Neural progenitor cell (in vitro differentiated cells): Measurements from ENCODE around the gene DRG2. TPM values are rescaled to one million over a fixed set of nuclear protein-coding genes. Genes with fewer than 3 reads are reported as not detected.

Source experiments
- DNase-seq: peaks from one replicate; pipeline ENCODE4 v3.0.0-alpha.2; 2016; ENCODE audit warnings: low spot score
- H2AFZ ChIP-seq: fragments of 200-600 bp; sonication (generic); replicated peaks from 2 replicates; pipeline ENCODE4 v1.6.1; 2016; ENCODE audit warnings: antibody characterized with exemption
- H3F3A ChIP-seq: fragments of 200-600 bp; sonication (generic); 2 replicates; pipeline ENCODE4 v1.6.1; 2016; ENCODE audit warnings: antibody characterized with exemption, low read depth
- H3K27ac ChIP-seq: fragments of 200-600 bp; sonication (generic); 2 replicates; pipeline ENCODE4 v1.5.1; 2016; ENCODE audit warnings: mild to moderate bottlenecking
- H3K27me3 ChIP-seq: fragments of 200-600 bp; sonication (generic); 2 replicates; pipeline ENCODE4 v1.6.1; 2016; ENCODE audit warnings: mild to moderate bottlenecking, moderate library complexity
- H3K36me3 ChIP-seq: fragments of 200-600 bp; sonication (generic); 2 replicates; pipeline ENCODE4 v1.5.1; 2016
- H3K4me1 ChIP-seq: fragments of 200-600 bp; sonication (generic); 2 replicates; pipeline ENCODE4 v1.6.1; 2016; ENCODE audit warnings: mixed run types
- H3K4me2 ChIP-seq: fragments of 200-600 bp; sonication (generic); 2 replicates; pipeline ENCODE4 v1.6.1; 2016
- H3K4me3 ChIP-seq: fragments of 200-600 bp; sonication (generic); 2 replicates; pipeline ENCODE4 v1.5.1; 2016
- H3K79me2 ChIP-seq: fragments of 200-600 bp; sonication (generic); 2 replicates; pipeline ENCODE4 v1.6.1; 2016; ENCODE audit warnings: low read depth
- H3K9ac ChIP-seq: fragments of 200-600 bp; sonication (generic); 2 replicates; pipeline ENCODE4 v1.6.1; 2016
- H3K9me3 ChIP-seq: fragments of 200-600 bp; sonication (generic); 2 replicates; pipeline ENCODE4 v1.5.1; 2016; ENCODE audit warnings: low read depth
- H4K20me1 ChIP-seq: fragments of 200-600 bp; sonication (generic); 2 replicates; pipeline ENCODE4 v1.6.1; 2016; ENCODE audit warnings: low read depth
- H3K27ac Mint-ChIP-seq: 3 replicates; pipeline ENCODE4 v1.8.0; 2021; ENCODE audit warnings: mixed read lengths
- H3K27me3 Mint-ChIP-seq: 2 replicates; pipeline ENCODE4 v1.8.0; 2022; ENCODE audit warnings: low read depth, mild to moderate bottlenecking, inconsistent platforms, moderate library complexity, mixed read lengths; ENCODE audit not compliant: insufficient read depth
- H3K36me3 Mint-ChIP-seq: 3 replicates; pipeline ENCODE4 v1.8.0; 2021; ENCODE audit warnings: mixed read lengths
- H3K4me1 Mint-ChIP-seq: 3 replicates; pipeline ENCODE4 v1.8.0; 2021; ENCODE audit warnings: mixed read lengths
- H3K4me3 Mint-ChIP-seq: 3 replicates; pipeline ENCODE4 v1.8.0; 2021; ENCODE audit warnings: mild to moderate bottlenecking, moderate library complexity, mixed read lengths
- H3K9me3 Mint-ChIP-seq: 3 replicates; pipeline ENCODE4 v1.8.0; 2020; ENCODE audit warnings: mixed read lengths
- CTCF ChIP-seq: fragments of 200-600 bp; sonication (generic); IDR thresholded peaks from 2 replicates; pipeline ENCODE4 v1.5.1; 2017; ENCODE audit warnings: antibody characterized with exemption, mild to moderate bottlenecking
- EZH2 ChIP-seq: fragments of 200-600 bp; sonication (generic); IDR thresholded peaks from 2 replicates; pipeline ENCODE4 v1.6.1; 2017; ENCODE audit warnings: antibody characterized with exemption, mild to moderate bottlenecking, moderate library complexity
- EZH2phosphoT487 ChIP-seq: fragments of 200-600 bp; sonication (generic); IDR thresholded peaks from 2 replicates; pipeline ENCODE4 v1.6.1; 2017; ENCODE audit warnings: antibody characterized with exemption
- total RNA-seq: library from RNA; depleted of rRNA; stranded (reverse); fragments of >200 nt; gene quantifications from 2 replicates; pipeline ENCODE4 v1.2.3, GENCODE V29; 2015; ENCODE audit warnings: low replicate concordance

DRG2 gene
- total RNA-seq, 1 donor from 2014 or later, result 24.8 TPM

- Histone ChIP-seq H3K27ac (no peak overlapping the region), H3K4me1 (peaks cover 7% of the 10 kb centered on the region), H4K20me1 (no peaks in the 10 kb centered on the region), H3K4me3 (no peak overlapping the region), H2AFZ (no peak overlapping the region), H3K4me2 (no peak overlapping the region), H3K9ac (no peak overlapping the region), H3K9me3 (no peaks in the 10 kb centered on the region), H3K27me3 (no peaks in the 10 kb centered on the region), H3K36me3 (no peaks in the 10 kb centered on the region), H3F3A (peaks cover 7% of the 10 kb centered on the region), H3K79me2 (peaks cover 15% of the 10 kb centered on the region)
- no peak for DNase-seq
- Mint-ChIP-seq H3K4me1 (peaks cover 14% of the 10 kb centered on the region), H3K9me3 (no peaks in the 10 kb centered on the region), H3K27ac (no peak overlapping the region), H3K27me3 (peaks cover 3% of the 10 kb centered on the region), H3K36me3 (no peaks in the 10 kb centered on the region), H3K4me3 (no peak overlapping the region)
- TF ChIP-seq EZH2phosphoT487 (no peak), CTCF (no peak), EZH2 (no peak)
These were observed 3.5 kb upstream of the DRG2 start for GRCh38 chr17:18084256-18084655.

- Histone ChIP-seq H3K27me3 (no peaks in the 10 kb centered on the region), H3K9me3 (no peaks in the 10 kb centered on the region), H3K27ac (no peak overlapping the region), H3K9ac (no peak overlapping the region), H2AFZ (no peak overlapping the region), H3K4me2 (no peak overlapping the region), H3F3A (peaks cover 7% of the 10 kb centered on the region), H3K36me3 (no peaks in the 10 kb centered on the region), H3K79me2 (peaks cover 20% of the 10 kb centered on the region), H4K20me1 (no peaks in the 10 kb centered on the region), H3K4me1 (peaks cover 7% of the 10 kb centered on the region), H3K4me3 (no peak overlapping the region)
- peaks cover 5% of the 10 kb centered on the region for H3K27me3 Mint-ChIP-seq
- no peaks in the 10 kb centered on the region for H3K9me3 Mint-ChIP-seq
- H3K4me3 Mint-ChIP-seq, result peak overlapping the region; percentile 98
- H3K4me1 Mint-ChIP-seq, result peaks cover 14% of the 10 kb centered on the region
- no peak for DNase-seq
- H3K27ac Mint-ChIP-seq, result peak overlapping the region; percentile 16
- TF ChIP-seq EZH2 (no peak), CTCF (no peak), EZH2phosphoT487 (no peak)
- H3K36me3 Mint-ChIP-seq, result peaks cover 12% of the 10 kb centered on the region
These were observed 1.9 kb downstream of the DRG2 start for GRCh38 chr17:18089613-18090012.

- Mint-ChIP-seq H3K27me3 (peaks cover 2% of the 10 kb centered on the region), H3K4me3 (no peak overlapping the region), H3K4me1 (peaks cover under 1% of the 10 kb centered on the region), H3K9me3 (no peaks in the 10 kb centered on the region), H3K36me3 (peaks cover 14% of the 10 kb centered on the region), H3K27ac (no peak overlapping the region)
- Histone ChIP-seq H3K4me3 (no peak overlapping the region), H3K27ac (no peak overlapping the region), H3K79me2 (peaks cover 10% of the 10 kb centered on the region), H4K20me1 (no peaks in the 10 kb centered on the region), H3K36me3 (no peaks in the 10 kb centered on the region), H3K27me3 (no peaks in the 10 kb centered on the region), H3K4me1 (peaks cover 1% of the 10 kb centered on the region), H3K9ac (no peak overlapping the region), H3F3A (no peaks in the 10 kb centered on the region), H3K4me2 (no peak overlapping the region), H2AFZ (no peak overlapping the region), H3K9me3 (no peaks in the 10 kb centered on the region)
- TF ChIP-seq CTCF, result peak; percentile 54
- no peak for TF ChIP-seq EZH2
- DNase-seq, result peak; percentile 48
These were observed 6.1 kb downstream of the DRG2 start for GRCh38 chr17:18093616-18094408.
